ENCODE results near the gene LHX4. TPM values are rescaled to one million over a fixed set of nuclear protein-coding genes. Genes with fewer than 3 reads are reported as not detected.

Gene LHX4
- total and polyA plus RNA-seq, 10 of the 15 experiments (the other 5 are each of a cell fraction or from before 2014, with no cell fraction given) = 0.05 to 0.80 (median 0.32) TPM; not detected in 6

DNA sequence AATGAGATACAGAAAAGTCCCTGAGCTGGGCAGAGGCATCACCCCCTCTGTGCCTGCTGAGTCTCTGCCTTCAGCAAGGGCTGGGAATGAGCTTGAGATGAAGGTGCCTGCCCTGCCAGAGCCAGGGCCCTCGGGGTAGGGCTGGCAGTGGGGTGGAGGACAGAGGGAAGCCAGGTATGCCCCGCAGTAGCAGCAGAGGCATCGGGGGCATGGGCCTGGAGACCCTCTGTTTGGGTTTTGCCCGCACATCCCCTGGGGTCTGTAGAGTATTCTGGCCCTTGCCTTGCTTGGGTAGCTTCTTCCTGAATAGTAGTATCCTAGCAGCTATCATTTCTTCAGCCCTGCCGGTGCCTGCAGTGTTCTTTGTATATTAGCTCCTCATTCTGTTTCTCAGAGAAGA lies 42.4 kb upstream of the LHX4 start:
- no peak overlapping the region for H3K4me3 ChIP-seq
- TF ChIP-seq MXI1 (IDR thresholded peaks at IDR 0.05; ENCODE audit: low read depth, low read length) (no peak), CHD4 (IDR thresholded peaks at IDR 0.05) (no peak), CREM (IDR thresholded peaks at IDR 0.05; ENCODE audit: low read depth) (no peak), RAD21 (IDR thresholded peaks at IDR 0.05; ENCODE audit: insufficient read depth, low read depth, low read length) (no peak), FOXK2 (IDR thresholded peaks at IDR 0.05) (no peak)
- TF ChIP-seq, protein P1, sequence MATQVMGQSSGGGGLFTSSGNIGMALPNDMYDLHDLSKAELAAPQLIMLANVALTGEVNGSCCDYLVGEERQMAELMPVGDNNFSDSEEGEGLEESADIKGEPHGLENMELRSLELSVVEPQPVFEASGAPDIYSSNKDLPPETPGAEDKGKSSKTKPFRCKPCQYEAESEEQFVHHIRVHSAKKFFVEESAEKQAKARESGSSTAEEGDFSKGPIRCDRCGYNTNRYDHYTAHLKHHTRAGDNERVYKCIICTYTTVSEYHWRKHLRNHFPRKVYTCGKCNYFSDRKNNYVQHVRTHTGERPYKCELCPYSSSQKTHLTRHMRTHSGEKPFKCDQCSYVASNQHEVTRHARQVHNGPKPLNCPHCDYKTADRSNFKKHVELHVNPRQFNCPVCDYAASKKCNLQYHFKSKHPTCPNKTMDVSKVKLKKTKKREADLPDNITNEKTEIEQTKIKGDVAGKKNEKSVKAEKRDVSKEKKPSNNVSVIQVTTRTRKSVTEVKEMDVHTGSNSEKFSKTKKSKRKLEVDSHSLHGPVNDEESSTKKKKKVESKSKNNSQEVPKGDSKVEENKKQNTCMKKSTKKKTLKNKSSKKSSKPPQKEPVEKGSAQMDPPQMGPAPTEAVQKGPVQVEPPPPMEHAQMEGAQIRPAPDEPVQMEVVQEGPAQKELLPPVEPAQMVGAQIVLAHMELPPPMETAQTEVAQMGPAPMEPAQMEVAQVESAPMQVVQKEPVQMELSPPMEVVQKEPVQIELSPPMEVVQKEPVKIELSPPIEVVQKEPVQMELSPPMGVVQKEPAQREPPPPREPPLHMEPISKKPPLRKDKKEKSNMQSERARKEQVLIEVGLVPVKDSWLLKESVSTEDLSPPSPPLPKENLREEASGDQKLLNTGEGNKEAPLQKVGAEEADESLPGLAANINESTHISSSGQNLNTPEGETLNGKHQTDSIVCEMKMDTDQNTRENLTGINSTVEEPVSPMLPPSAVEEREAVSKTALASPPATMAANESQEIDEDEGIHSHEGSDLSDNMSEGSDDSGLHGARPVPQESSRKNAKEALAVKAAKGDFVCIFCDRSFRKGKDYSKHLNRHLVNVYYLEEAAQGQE (IDR thresholded peaks at IDR 0.05; ENCODE audit: low read depth, low read length) = no peak
- TF ChIP-seq, protein P2, sequence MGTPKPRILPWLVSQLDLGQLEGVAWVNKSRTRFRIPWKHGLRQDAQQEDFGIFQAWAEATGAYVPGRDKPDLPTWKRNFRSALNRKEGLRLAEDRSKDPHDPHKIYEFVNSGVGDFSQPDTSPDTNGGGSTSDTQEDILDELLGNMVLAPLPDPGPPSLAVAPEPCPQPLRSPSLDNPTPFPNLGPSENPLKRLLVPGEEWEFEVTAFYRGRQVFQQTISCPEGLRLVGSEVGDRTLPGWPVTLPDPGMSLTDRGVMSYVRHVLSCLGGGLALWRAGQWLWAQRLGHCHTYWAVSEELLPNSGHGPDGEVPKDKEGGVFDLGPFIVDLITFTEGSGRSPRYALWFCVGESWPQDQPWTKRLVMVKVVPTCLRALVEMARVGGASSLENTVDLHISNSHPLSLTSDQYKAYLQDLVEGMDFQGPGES (IDR thresholded peaks at IDR 0.05) = no peak
- no peaks in the 10 kb centered on the region for H4K20me1 ChIP-seq (ENCODE audit: control insufficient read depth, insufficient read depth)
- no peaks in the 10 kb centered on the region for H3K4me1 ChIP-seq (ENCODE audit: control insufficient read depth, insufficient read depth, low read length)
- H3K4me2 ChIP-seq (ENCODE audit: control insufficient read depth, insufficient read depth) = no peak overlapping the region
- intact Hi-C loops (cut with micrococcal nuclease; ENCODE audit: unreplicated experiment) = loop anchor here (1.0 to 2.0 kb wide), 2 partner anchors 229 to 295 kb away; no protein-coding TSS in a partner anchor
- WGBS (ENCODE audit: insufficient coverage, insufficient replicate concordance, low lambda C conversion rate, missing lambda C conversion rate) = 68% methylated on average over 5 of the region's 5 CpGs
- ATAC-seq = no peak
- FAIRE-seq = no peak
- H3K36me3 ChIP-seq (ENCODE audit: control insufficient read depth in 2 of 2, insufficient read depth in 2 of 2, low read length in 1 of 2) = peaks cover 0 to 10% of the 10 kb centered on the region in 2 experiments; a peak in 3 of 4 replicates
- no peak for DNase-seq (ENCODE audit: low read depth, low spot score)
- H2AFZ ChIP-seq (ENCODE audit: control insufficient read depth, low read depth, low read length) = no peak overlapping the region
- no TSS peak for BruUV-seq (replicated peaks)
- ChIA-PET RAD21 (ENCODE audit: unreplicated experiment) (interaction anchor here (1.0 to 2.9 kb wide), 4 partner anchors 8 to 295 kb away, joined by 3 to 9 read pairs (median 4); no protein-coding TSS in a partner anchor), POLR2A (no interaction called here), SMC1A (ENCODE audit: uncharacterized antibody, unreplicated experiment) (interaction anchor here (1.0 to 2.0 kb wide), 8 partner anchors 8 to 294 kb away, joined by 4 to 7 read pairs (median 4); no protein-coding TSS in a partner anchor), CTCF (interaction anchor here (0.7 to 4.0 kb wide), 15 partner anchors 8 to 312 kb away, joined by 3 to 36 read pairs (median 5); no protein-coding TSS in a partner anchor)
- in situ Hi-C loops (cut with MboI) = no loop called here
- H3K79me2 ChIP-seq (ENCODE audit: control insufficient read depth, insufficient read depth, low read length) = no peaks in the 10 kb centered on the region
- H3K27ac ChIP-seq (ENCODE audit: control insufficient read depth, insufficient read depth) = no peak overlapping the region
- no peak overlapping the region for H3K9ac ChIP-seq (ENCODE audit: control insufficient read depth, insufficient read depth, low read length)
- no peaks in the 10 kb centered on the region for H3K27me3 ChIP-seq (replicated peaks in 1 of 2; ENCODE audit: control insufficient read depth in 2 of 2, insufficient read depth in 2 of 2, low read length in 1 of 2)
- H3K9me3 ChIP-seq (replicated peaks; ENCODE audit: control insufficient read depth, insufficient read depth, low read length) = no peaks in the 10 kb centered on the region
